Thoracic aorta (tissue), 2 donors: ENCODE measurements around the gene LRRC43. TPM values are rescaled to one million over a fixed set of nuclear protein-coding genes. Genes with fewer than 3 reads are reported as not detected.

Source experiments
- ATAC-seq: fragments of 150-250 bp; one replicate; pipeline ENCODE4 v1.8.0; 2017; ENCODE audit warnings: low read depth; ENCODE audit not compliant: insufficient number of reproducible peaks, low FRiP score
- DNase-seq: peaks from one replicate; pipeline ENCODE4 v3.0.0-alpha.2; 2020; ENCODE audit warnings: low spot score
- H3K27ac ChIP-seq, 2 donors: fragments of 200-600 bp; sonication (generic); 1 replicate in 1 of 2; 2 replicates in 1 of 2; pipeline ENCODE4 v1.5.1; 2016; ENCODE audit warnings: mild to moderate bottlenecking in 2 of 2, moderate library complexity in 2 of 2
- H3K27me3 ChIP-seq: fragments of 200-600 bp; sonication (generic); replicated peaks from 2 replicates; pipeline ENCODE4 v1.6.0; 2016; ENCODE audit warnings: mild to moderate bottlenecking; ENCODE audit not compliant: insufficient read depth
- H3K36me3 ChIP-seq: fragments of 200-600 bp; sonication (generic); one replicate; pipeline ENCODE4 v1.5.1; 2016
- H3K4me1 ChIP-seq, 2 donors: fragments of 200-600 bp; sonication (generic); 1 replicate in 1 of 2; 2 replicates in 1 of 2; pipeline versions ENCODE4 v1.5.1 to v1.6.0; 2016; ENCODE audit warnings: low read depth in 2 of 2, mild to moderate bottlenecking in 1 of 2; ENCODE audit not compliant: control insufficient read depth in 1 of 2
- H3K4me3 ChIP-seq: fragments of 200-600 bp; sonication (generic); 2 replicates; pipeline ENCODE4 v1.5.1; 2016; ENCODE audit warnings: mild to moderate bottlenecking
- H3K9me3 ChIP-seq: fragments of 200-600 bp; sonication (generic); 2 replicates; pipeline ENCODE4 v1.5.1; 2016
- total RNA-seq, 2 donors: library from RNA; depleted of rRNA; stranded (reverse); fragments of >200 nt; gene quantifications; one replicate each; pipeline versions ENCODE4 v1.1.0 to v1.2.3, GENCODE V29; 2016
- TF ChIP-seq, protein P1 (sequence below): fragments of 200-600 bp; sonication (generic); IDR thresholded peaks from one replicate; pipeline ENCODE4 v1.5.1; 2019; ENCODE audit warnings: antibody characterized with exemption

Gene LRRC43
- total RNA-seq, 2 donors from 2014 or later = not detected

DNA sequence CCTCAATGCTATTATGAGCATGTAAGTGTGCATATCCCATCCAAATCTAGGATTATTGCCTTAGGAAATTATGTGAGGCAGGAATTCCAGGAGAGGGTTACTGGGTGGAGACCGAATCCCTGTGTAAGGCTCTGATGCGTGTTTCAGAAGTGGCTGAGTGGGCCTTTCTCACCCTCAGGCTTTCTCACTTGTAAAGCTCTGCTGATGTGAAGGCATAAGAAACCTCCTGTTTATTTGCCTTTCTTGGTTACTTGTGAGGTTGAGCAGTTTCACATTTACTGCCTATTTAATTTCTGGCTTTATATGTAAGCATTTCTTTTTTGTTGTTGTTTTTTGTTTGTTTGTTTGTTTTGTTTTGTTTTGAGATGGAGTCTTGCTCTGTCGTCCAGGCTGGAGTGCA is 19.9 kb upstream of the LRRC43 start:
- Histone ChIP-seq H3K27ac (no peak overlapping the region), H3K36me3 (no peaks in the 10 kb centered on the region), H3K4me1 (no peaks in the 10 kb centered on the region), H3K4me3 (no peak overlapping the region), H3K9me3 (no peaks in the 10 kb centered on the region), H3K27me3 (no peaks in the 10 kb centered on the region)
- TF ChIP-seq, protein P1, sequence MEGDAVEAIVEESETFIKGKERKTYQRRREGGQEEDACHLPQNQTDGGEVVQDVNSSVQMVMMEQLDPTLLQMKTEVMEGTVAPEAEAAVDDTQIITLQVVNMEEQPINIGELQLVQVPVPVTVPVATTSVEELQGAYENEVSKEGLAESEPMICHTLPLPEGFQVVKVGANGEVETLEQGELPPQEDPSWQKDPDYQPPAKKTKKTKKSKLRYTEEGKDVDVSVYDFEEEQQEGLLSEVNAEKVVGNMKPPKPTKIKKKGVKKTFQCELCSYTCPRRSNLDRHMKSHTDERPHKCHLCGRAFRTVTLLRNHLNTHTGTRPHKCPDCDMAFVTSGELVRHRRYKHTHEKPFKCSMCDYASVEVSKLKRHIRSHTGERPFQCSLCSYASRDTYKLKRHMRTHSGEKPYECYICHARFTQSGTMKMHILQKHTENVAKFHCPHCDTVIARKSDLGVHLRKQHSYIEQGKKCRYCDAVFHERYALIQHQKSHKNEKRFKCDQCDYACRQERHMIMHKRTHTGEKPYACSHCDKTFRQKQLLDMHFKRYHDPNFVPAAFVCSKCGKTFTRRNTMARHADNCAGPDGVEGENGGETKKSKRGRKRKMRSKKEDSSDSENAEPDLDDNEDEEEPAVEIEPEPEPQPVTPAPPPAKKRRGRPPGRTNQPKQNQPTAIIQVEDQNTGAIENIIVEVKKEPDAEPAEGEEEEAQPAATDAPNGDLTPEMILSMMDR = no peak
- ATAC-seq = no peak
- DNase-seq = no peak

DNA sequence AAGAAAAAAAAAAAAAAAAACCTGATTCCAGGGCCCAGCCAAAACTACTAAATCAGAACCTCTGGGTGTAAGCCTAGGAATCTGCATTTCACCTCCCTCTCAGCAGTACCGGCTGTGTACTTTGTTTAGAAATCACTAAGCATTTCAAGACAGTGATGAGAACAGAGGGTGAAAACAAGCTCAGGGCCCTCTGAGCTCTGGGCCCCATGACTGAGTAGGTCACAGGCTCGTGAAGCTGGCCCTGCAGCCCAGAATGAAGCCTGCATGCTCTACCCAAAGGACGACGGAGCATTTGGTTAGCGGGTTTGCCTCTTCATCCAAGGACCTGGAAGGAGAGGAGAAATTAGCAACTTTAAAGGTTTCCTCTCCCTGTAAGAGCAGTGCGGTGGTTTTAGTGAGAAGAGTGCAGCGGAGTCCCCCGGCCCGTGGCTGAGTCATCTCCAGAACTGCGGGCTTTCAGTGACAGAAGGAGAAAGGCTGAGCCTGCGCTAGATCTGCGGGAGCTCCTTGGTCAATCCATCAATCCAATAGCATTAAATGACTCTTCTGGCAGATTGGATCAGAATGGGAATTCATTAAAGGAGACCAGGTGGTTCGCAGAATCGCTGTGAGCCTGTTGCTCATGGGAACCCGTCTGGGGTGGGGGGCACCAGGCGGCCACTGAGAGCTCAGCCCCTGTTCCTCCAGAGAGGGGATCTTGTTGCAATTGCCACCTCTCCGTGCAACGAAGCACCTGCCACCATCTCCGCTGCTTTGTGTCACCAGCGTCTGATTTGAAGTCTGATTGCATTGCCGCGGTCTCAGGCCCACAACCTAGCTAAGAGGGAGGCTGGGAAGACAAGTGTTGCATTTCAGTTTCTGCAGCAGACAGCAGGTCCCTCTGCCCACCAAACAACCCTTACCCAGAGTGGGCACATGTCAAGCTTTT is 16.2 kb upstream of the LRRC43 start:
- Histone ChIP-seq H3K4me3 (no peak overlapping the region), H3K9me3 (no peaks in the 10 kb centered on the region), H3K36me3 (no peaks in the 10 kb centered on the region), H3K4me1 (no peaks in the 10 kb centered on the region), H3K27me3 (no peaks in the 10 kb centered on the region), H3K27ac (no peak overlapping the region)
- DNase-seq (no peak), ATAC-seq (no peak)
- TF ChIP-seq, protein P1 = no peak

DNA sequence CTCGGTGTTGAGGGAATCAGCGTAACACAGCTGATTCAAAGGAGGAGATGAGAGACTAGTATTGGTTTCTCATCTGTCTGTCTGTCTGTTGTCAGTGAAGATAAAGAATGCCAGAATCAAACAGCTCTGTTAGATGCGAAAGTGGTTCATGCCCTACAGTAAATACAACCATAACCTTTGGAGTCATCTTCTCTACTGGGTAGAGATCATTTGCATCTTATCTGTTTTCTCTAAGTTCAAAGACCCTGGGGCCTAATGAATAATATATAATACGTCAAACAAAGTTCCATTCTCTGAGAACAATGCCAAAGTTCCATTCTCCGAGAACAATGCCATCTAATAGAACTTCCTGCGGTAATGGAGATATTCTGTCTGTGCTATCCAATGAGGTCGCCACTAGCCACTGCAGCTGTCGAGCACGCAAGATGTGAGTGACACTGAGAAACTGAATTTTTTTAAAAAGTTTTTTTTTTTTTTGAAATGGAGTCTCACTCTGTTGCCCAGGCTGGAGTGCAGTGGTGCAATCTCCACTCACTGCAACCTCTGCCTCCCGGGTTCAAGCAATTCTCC is 15.5 kb upstream of the LRRC43 start:
- Histone ChIP-seq H3K27me3 (no peaks in the 10 kb centered on the region), H3K9me3 (no peaks in the 10 kb centered on the region), H3K4me3 (no peak overlapping the region), H3K4me1 (no peaks in the 10 kb centered on the region), H3K36me3 (no peaks in the 10 kb centered on the region), H3K27ac (no peak overlapping the region)
- DNase-seq (no peak), ATAC-seq (no peak)
- TF ChIP-seq, protein P1 = no peak

DNA sequence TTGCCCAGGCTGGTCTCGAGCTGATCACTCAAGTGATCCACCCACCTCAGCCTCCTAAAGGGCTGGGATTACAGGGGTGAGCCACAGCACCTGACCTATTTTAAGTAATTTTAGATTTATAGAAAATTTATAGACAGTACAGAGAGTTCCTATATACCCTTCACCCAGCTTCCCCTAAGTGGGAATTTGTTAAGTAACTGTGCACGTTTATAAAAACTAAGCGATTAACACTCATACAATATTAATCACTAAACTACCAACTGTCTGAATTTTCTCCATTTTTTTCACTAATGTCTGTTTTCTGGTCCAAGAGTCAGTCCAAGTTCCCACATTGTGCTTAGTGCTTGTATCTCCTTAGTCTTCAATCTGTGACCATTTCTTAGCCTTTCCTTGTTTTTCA is 14.4 kb upstream of the LRRC43 start:
- no peak for ATAC-seq
- DNase-seq = no peak
- no peak overlapping the region for H3K4me3 ChIP-seq
- H3K27me3 ChIP-seq = no peaks in the 10 kb centered on the region
- no peaks in the 10 kb centered on the region for H3K36me3 ChIP-seq
- no peaks in the 10 kb centered on the region for H3K9me3 ChIP-seq
- H3K27ac ChIP-seq = no peak overlapping the region
- no peaks in the 10 kb centered on the region for H3K4me1 ChIP-seq
- TF ChIP-seq, protein P1 = no peak

DNA sequence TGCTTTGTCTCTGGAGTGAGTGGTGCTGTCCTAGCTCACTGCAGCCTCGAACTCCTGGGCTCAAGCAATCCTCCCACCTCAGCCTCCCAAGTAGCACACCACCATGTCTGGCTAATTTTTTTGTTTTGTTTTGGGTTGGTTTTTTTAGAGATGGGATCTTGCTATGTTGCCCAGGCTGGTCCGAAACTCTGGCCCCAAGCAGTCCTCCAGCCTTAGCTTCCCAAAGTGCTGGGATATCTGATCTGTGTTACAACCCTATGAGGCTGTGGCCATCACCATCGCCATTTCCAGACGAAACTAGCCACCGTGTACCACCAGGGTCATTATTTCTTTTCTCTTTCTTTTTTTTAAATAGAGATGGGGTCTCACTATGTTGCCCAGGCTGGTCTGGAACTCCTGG is 11.5 kb upstream of the LRRC43 start:
- H3K9me3 ChIP-seq = no peaks in the 10 kb centered on the region
- H3K4me3 ChIP-seq = no peak overlapping the region
- H3K36me3 ChIP-seq = no peaks in the 10 kb centered on the region
- no peaks in the 10 kb centered on the region for H3K27me3 ChIP-seq
- no peaks in the 10 kb centered on the region for H3K4me1 ChIP-seq
- no peak for DNase-seq
- TF ChIP-seq, protein P1 = no peak
- H3K27ac ChIP-seq = no peak overlapping the region
- ATAC-seq = no peak
